Lower leg skin (tissue), 3 donors: Measurements from ENCODE around the gene SHANK1.

Source experiments
- CTCF ChIP-seq, 3 donors: fragments of 450-650 bp; IDR thresholded peaks; one replicate each; pipeline ENCODE4 v1.5.1; 2016; ENCODE audit warnings: antibody characterized with exemption in 3 of 3, mild to moderate bottlenecking in 3 of 3, moderate library complexity in 2 of 3
- POLR2A ChIP-seq, 2 donors: fragments of 450-650 bp; IDR thresholded peaks; one replicate each; pipeline ENCODE4 v1.6.1; 2016 to 2017; ENCODE audit warnings: antibody characterized with exemption in 2 of 2, mild to moderate bottlenecking in 1 of 2, moderate library complexity in 1 of 2

- no peak for TF ChIP-seq CTCF (IDR thresholded peaks at IDR 0.05)
- no peak for TF ChIP-seq POLR2A (IDR thresholded peaks at IDR 0.05)
These were observed 16.7 kb upstream of the SHANK1 start for GRCh38 chr19:50736338-50736737.
